Measurements from ENCODE around the gene IGFN1. TPM values are rescaled to one million over a fixed set of nuclear protein-coding genes. Genes with fewer than 3 reads are reported as not detected.

The IGFN1 gene
- total and polyA plus RNA-seq, 2 of the 8 experiments (the other 6 are each of a cell fraction or from before 2014, with no cell fraction given) = not detected

DNA sequence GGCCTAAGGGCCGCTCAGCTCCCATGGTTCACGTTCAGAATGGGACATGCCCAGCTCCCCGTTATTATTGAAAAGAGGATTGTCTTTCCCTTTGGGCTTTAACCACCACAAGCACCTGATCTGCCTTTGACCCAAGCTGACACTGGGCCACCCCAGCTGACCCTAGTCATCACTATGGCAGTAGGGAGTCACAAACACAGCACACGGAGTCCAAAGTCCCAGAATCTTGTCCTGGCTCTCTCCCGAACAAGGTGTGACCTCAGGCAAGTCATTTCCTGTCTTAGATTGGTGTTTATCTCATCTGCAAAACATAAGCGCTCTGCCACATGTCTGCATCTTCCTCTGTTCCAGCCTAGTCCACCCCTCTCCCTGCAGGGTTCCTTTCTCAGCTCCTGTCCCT is 31.5 kb downstream of the IGFN1 start:
- Histone ChIP-seq H3K27ac (ENCODE audit: low read depth, low read length) (no peak overlapping the region), H3K9ac (replicated peaks in 1 of 4; ENCODE audit: extremely low read depth in 1 of 4, low read depth in 3 of 4, low read length in 3 of 4) (no peak overlapping the region), H3K23ac (ENCODE audit: insufficient read length) (no peak overlapping the region), H4K20me1 (replicated peaks in 1 of 2; ENCODE audit: control insufficient read depth in 1 of 2, insufficient read depth in 2 of 2, low read length in 2 of 2) (no peaks in the 10 kb centered on the region), H2BK12ac (ENCODE audit: low read depth, low read length) (no peak overlapping the region), H2BK120ac (replicated peaks; ENCODE audit: low read depth, low read length) (no peak overlapping the region), H2AFZ (ENCODE audit: low read length) (0 out of 2 replicates have a peak overlapping the region, but pooled peaks have one; percentile 97), H2BK15ac (ENCODE audit: low read length) (no peak overlapping the region), H3K18ac (ENCODE audit: extremely low read depth, low read length) (no peak overlapping the region), H4K8ac (ENCODE audit: extremely low read depth, insufficient read depth, low read length) (no peak overlapping the region), H4K5ac (ENCODE audit: insufficient read length, low read depth, low read length) (no peak overlapping the region), H2AK5ac (ENCODE audit: low read depth, low read length) (no peak overlapping the region), H3K23me2 (ENCODE audit: low read depth, low read length) (no peaks in the 10 kb centered on the region), H2BK20ac (ENCODE audit: low read length) (no peak overlapping the region), H2BK5ac (ENCODE audit: low read depth, low read length) (no peak overlapping the region), H3K56ac (replicated peaks; ENCODE audit: insufficient read length, low read depth, low read length) (no peak overlapping the region), H3K79me1 (ENCODE audit: low read depth, low read length) (no peaks in the 10 kb centered on the region), H3K9me3 (ENCODE audit: insufficient read depth in 2 of 2, low read depth in 1 of 2, low read length in 1 of 2) (no peaks in the 10 kb centered on the region), H3K14ac (ENCODE audit: insufficient read length) (no peak overlapping the region), H3K27me3 (replicated peaks in 1 of 4; ENCODE audit: control insufficient read depth in 3 of 4, extremely low read depth in 1 of 4, insufficient read depth in 3 of 4, low read length in 3 of 4) (no peaks in the 10 kb centered on the region), H3K79me2 (ENCODE audit: control insufficient read depth in 1 of 2, insufficient read depth in 2 of 2, low read length in 2 of 2) (no peaks in the 10 kb centered on the region), H3K4ac (replicated peaks; ENCODE audit: insufficient read length, low read depth, low read length) (no peak overlapping the region), H3K4me3 (ENCODE audit: extremely low read depth in 1 of 4, insufficient read depth in 2 of 4, low read depth in 3 of 4, low read length in 4 of 4) (no peak overlapping the region), H3K4me1 (replicated peaks in 1 of 4; ENCODE audit: control insufficient read depth in 3 of 4, insufficient read depth in 4 of 4, low read length in 3 of 4) (no peaks in the 10 kb centered on the region), H3K36me3 (ENCODE audit: control insufficient read depth in 2 of 4, insufficient read depth in 4 of 4, low read length in 3 of 4) (no peaks in the 10 kb centered on the region), H3K4me2 (ENCODE audit: insufficient read depth in 1 of 2, low read depth in 2 of 2, low read length in 2 of 2) (no peak overlapping the region), H4K91ac (replicated peaks; ENCODE audit: insufficient read length, low read length) (no peak overlapping the region)
- CTCF ChIA-PET (ENCODE audit: partially characterized antibody) = interaction anchor here (0.8 to 2.7 kb wide), 20 partner anchors 9 to 153 kb away, joined by 3 to 13 read pairs (median 5); partner anchors contain the start of genes IGFN1 and PKP1
- FAIRE-seq (no peak), DNase-seq (ENCODE audit: low read depth in 1 of 2, low spot score in 2 of 2) (peak in 1 of 2 experiments; percentile 24)
- 90% methylated on average over 6 of the region's 6 CpGs; no CpG with 5 or more reads in 1 of the 2 experiments for WGBS, 2 experiments (ENCODE audit: extremely low coverage in 1 of 2, insufficient coverage in 1 of 2, insufficient read length in 1 of 2, insufficient replicate concordance in 2 of 2, low coverage in 1 of 2, low lambda C conversion rate in 2 of 2, missing lambda C conversion rate in 1 of 2)
- POLR2A ChIA-PET (ENCODE audit: partially characterized antibody) = no interaction called here
- TF ChIP-seq EZH2 (IDR thresholded peaks at IDR 0.05; ENCODE audit: low read depth, low read length, severe bottlenecking) (no peak), NRF1 (IDR thresholded peaks at IDR 0.05; ENCODE audit: low read depth, low read length) (no peak), POLR2A (IDR thresholded peaks at IDR 0.05; ENCODE audit: control extremely low read depth in 1 of 2, low read depth in 2 of 2, low read length in 2 of 2) (no peak), ASH2L (IDR thresholded peaks at IDR 0.05; ENCODE audit: low read length) (no peak), ATF3 (IDR thresholded peaks at IDR 0.05; ENCODE audit: insufficient read depth, low read depth, low read length) (no peak), SIRT6 (IDR thresholded peaks at IDR 0.05; ENCODE audit: low read length) (no peak), TBP (IDR thresholded peaks at IDR 0.05; ENCODE audit: low read depth, low read length) (no peak), BCL11A (IDR thresholded peaks at IDR 0.05; ENCODE audit: low read depth in 2 of 2, low read length in 2 of 2) (no peak), RXRA (IDR thresholded peaks at IDR 0.05; ENCODE audit: insufficient read depth, low read depth, low read length) (no peak)
- TF ChIP-seq, protein P1, sequence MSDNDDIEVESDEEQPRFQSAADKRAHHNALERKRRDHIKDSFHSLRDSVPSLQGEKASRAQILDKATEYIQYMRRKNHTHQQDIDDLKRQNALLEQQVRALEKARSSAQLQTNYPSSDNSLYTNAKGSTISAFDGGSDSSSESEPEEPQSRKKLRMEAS (IDR thresholded peaks at IDR 0.05) = no peak
- TF ChIP-seq, protein P2, sequence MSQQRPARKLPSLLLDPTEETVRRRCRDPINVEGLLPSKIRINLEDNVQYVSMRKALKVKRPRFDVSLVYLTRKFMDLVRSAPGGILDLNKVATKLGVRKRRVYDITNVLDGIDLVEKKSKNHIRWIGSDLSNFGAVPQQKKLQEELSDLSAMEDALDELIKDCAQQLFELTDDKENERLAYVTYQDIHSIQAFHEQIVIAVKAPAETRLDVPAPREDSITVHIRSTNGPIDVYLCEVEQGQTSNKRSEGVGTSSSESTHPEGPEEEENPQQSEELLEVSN (IDR thresholded peaks at IDR 0.05) = no peak
- TF ChIP-seq, protein P3, sequence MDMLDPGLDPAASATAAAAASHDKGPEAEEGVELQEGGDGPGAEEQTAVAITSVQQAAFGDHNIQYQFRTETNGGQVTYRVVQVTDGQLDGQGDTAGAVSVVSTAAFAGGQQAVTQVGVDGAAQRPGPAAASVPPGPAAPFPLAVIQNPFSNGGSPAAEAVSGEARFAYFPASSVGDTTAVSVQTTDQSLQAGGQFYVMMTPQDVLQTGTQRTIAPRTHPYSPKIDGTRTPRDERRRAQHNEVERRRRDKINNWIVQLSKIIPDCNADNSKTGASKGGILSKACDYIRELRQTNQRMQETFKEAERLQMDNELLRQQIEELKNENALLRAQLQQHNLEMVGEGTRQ (IDR thresholded peaks at IDR 0.05; ENCODE audit: low read length) = no peak

Data from H1 (cell line).